ENCODE data around the gene SLC36A2. TPM values are rescaled to one million over a fixed set of nuclear protein-coding genes. Genes with fewer than 3 reads are reported as not detected.
"Not testable (repeated sequence)": the region's sequence is repeated elsewhere in the genome, so short reads cannot be mapped to it uniquely, and the experiment has no call there.

SLC36A2 gene
- total RNA-seq = 0.14 TPM

GRCh38 chr5:151347369-151347768, at the start of gene SLC36A2:
Gene SLC36A2, minus strand, starts transcription at chr5:151347559. Its CDS starts 99 bp downstream, at chr5:151347460.
- DNase-seq (ENCODE audit: low spot score) = no peak

GRCh38 chr5:151388960-151389359, 41.6 kb upstream of the SLC36A2 start:
- DNase-seq (ENCODE audit: low spot score) = peak; percentile 28

GRCh38 chr5:151384106-151384505, 36.7 kb upstream of the SLC36A2 start:
- no peak for DNase-seq (ENCODE audit: low spot score)

GRCh38 chr5:151383011-151383410, 35.7 kb upstream of the SLC36A2 start:
- DNase-seq (ENCODE audit: low spot score) = no peak

- DNase-seq (ENCODE audit: low spot score) = no peak
These were observed 35.2 kb upstream of the SLC36A2 start for GRCh38 chr5:151382576-151382975.

GRCh38 chr5:151381899-151382298, 34.5 kb upstream of the SLC36A2 start:
- no peak for DNase-seq (ENCODE audit: low spot score)

GRCh38 chr5:151378616-151379015, 31.3 kb upstream of the SLC36A2 start:
- no peak for DNase-seq (ENCODE audit: low spot score)

GRCh38 chr5:151374539-151374938, 27.2 kb upstream of the SLC36A2 start:
- DNase-seq (ENCODE audit: low spot score) = no peak

- DNase-seq (ENCODE audit: low spot score) = not testable (repeated sequence)
These were observed 19.7 kb upstream of the SLC36A2 start for GRCh38 chr5:151367038-151367437.

GRCh38 chr5:151363673-151364072, 16.3 kb upstream of the SLC36A2 start:
- DNase-seq (ENCODE audit: low spot score) = no peak

- no peak for DNase-seq (ENCODE audit: low spot score)
These were observed 15.6 kb upstream of the SLC36A2 start for GRCh38 chr5:151362970-151363369.

- DNase-seq (ENCODE audit: low spot score) = no peak
These were observed 12.0 kb upstream of the SLC36A2 start for GRCh38 chr5:151359391-151359790.

- no peak for DNase-seq (ENCODE audit: low spot score)
These were observed 10.4 kb upstream of the SLC36A2 start for GRCh38 chr5:151357792-151358191.

GRCh38 chr5:151357097-151357496, 9.7 kb upstream of the SLC36A2 start:
- no peak for DNase-seq (ENCODE audit: low spot score)

GRCh38 chr5:151351671-151352070, 4.3 kb upstream of the SLC36A2 start:
- no peak for DNase-seq (ENCODE audit: low spot score)

- no peak for DNase-seq (ENCODE audit: low spot score)
These were observed 1.4 kb upstream of the SLC36A2 start for GRCh38 chr5:151348789-151349188.

GRCh38 chr5:151345808-151346478, 1.4 kb downstream of the SLC36A2 start:
- DNase-seq (ENCODE audit: low spot score) = no peak

GRCh38 chr5:151345187-151345807, 2.1 kb downstream of the SLC36A2 start:
- no peak for DNase-seq (ENCODE audit: low spot score)

- no peak for DNase-seq (ENCODE audit: low spot score)
These were observed 3.3 kb downstream of the SLC36A2 start for GRCh38 chr5:151344088-151344487.

- DNase-seq (ENCODE audit: low spot score) = no peak
These were observed 7.4 kb downstream of the SLC36A2 start for GRCh38 chr5:151340004-151340403.

- DNase-seq (ENCODE audit: low spot score) = no peak
These were observed 8.6 kb downstream of the SLC36A2 start for GRCh38 chr5:151338734-151339133.

- no peak for DNase-seq (ENCODE audit: low spot score)
These were observed 14.5 kb downstream of the SLC36A2 start for GRCh38 chr5:151332857-151333256.

- DNase-seq (ENCODE audit: low spot score) = no peak
These were observed 18.6 kb downstream of the SLC36A2 start for GRCh38 chr5:151328734-151329133.

GRCh38 chr5:151327585-151327984, 19.8 kb downstream of the SLC36A2 start:
- DNase-seq (ENCODE audit: low spot score) = no peak

Data from mucosa of gallbladder (tissue), 1 donor.